ENCODE results near the gene STEAP4.

The STEAP4 gene

GRCh38 chr7:88331322-88331721 lies 24.6 kb upstream of the STEAP4 start:
- no peak overlapping the region for H3K4me3 ChIP-seq
- TF ChIP-seq CTCF (IDR thresholded peaks at IDR 0.05), result no peak
- no peak for DNase-seq
- intact Hi-C loops (cut with DNase I; ENCODE audit: low total_unique reads), result no loop called here
- H3K9me3 ChIP-seq, result no peaks in the 10 kb centered on the region
- H3K27me3 ChIP-seq, result no peaks in the 10 kb centered on the region
- H3K4me1 ChIP-seq, result no peaks in the 10 kb centered on the region
- H3K36me3 ChIP-seq, result no peaks in the 10 kb centered on the region
- H3K27ac ChIP-seq, result no peak overlapping the region

- no peak overlapping the region for H3K4me3 ChIP-seq
- TF ChIP-seq CTCF (IDR thresholded peaks at IDR 0.05), result no peak
- H3K27ac ChIP-seq, result no peak overlapping the region
- H3K9me3 ChIP-seq, result no peaks in the 10 kb centered on the region
- no peaks in the 10 kb centered on the region for H3K36me3 ChIP-seq
- no peaks in the 10 kb centered on the region for H3K4me1 ChIP-seq
- intact Hi-C loops (cut with DNase I; ENCODE audit: low total_unique reads), result no loop called here
- no peak for DNase-seq
- no peaks in the 10 kb centered on the region for H3K27me3 ChIP-seq
Measured at GRCh38 chr7:88329532-88330463, 23.1 kb upstream of the STEAP4 start.

GRCh38 chr7:88328787-88329186 lies 22.1 kb upstream of the STEAP4 start:
- H3K27ac ChIP-seq, result no peak overlapping the region
- H3K36me3 ChIP-seq, result no peaks in the 10 kb centered on the region
- H3K9me3 ChIP-seq, result no peaks in the 10 kb centered on the region
- no peak for DNase-seq
- intact Hi-C loops (cut with DNase I; ENCODE audit: low total_unique reads), result no loop called here
- H3K4me3 ChIP-seq, result no peak overlapping the region
- no peaks in the 10 kb centered on the region for H3K4me1 ChIP-seq
- TF ChIP-seq CTCF (IDR thresholded peaks at IDR 0.05), result no peak
- no peaks in the 10 kb centered on the region for H3K27me3 ChIP-seq

GRCh38 chr7:88324699-88325098 lies 18.0 kb upstream of the STEAP4 start:
- Histone ChIP-seq H3K36me3 (no peaks in the 10 kb centered on the region), H3K27ac (no peak overlapping the region), H3K27me3 (no peaks in the 10 kb centered on the region), H3K9me3 (no peaks in the 10 kb centered on the region), H3K4me3 (no peak overlapping the region), H3K4me1 (no peaks in the 10 kb centered on the region)
- DNase-seq, result no peak
- no peak for TF ChIP-seq CTCF (IDR thresholded peaks at IDR 0.05)
- intact Hi-C loops (cut with DNase I; ENCODE audit: low total_unique reads), result no loop called here

GRCh38 chr7:88322151-88322550 lies 15.5 kb upstream of the STEAP4 start:
- H3K27me3 ChIP-seq, result no peaks in the 10 kb centered on the region
- H3K4me3 ChIP-seq, result no peak overlapping the region
- H3K9me3 ChIP-seq, result no peaks in the 10 kb centered on the region
- no peaks in the 10 kb centered on the region for H3K4me1 ChIP-seq
- H3K27ac ChIP-seq, result no peak overlapping the region
- no peak for TF ChIP-seq CTCF (IDR thresholded peaks at IDR 0.05)
- no peak for DNase-seq
- intact Hi-C loops (cut with DNase I; ENCODE audit: low total_unique reads), result no loop called here
- H3K36me3 ChIP-seq, result no peaks in the 10 kb centered on the region
